Measurements from ENCODE around the gene PSMD7. TPM values are rescaled to one million over a fixed set of nuclear protein-coding genes. Genes with fewer than 3 reads are reported as not detected.

Gene PSMD7
- total RNA-seq = 164 and 170 TPM in 2 replicates

- Mint-ChIP-seq H3K4me3 (ENCODE audit: low read depth) (peak within 1 kb of the TSS; percentile 84), H3K36me3 (ENCODE audit: low read depth) (peaks cover 54% of the 10 kb centered on the region), H3K4me1 (ENCODE audit: low read depth) (peaks cover 20% of the 10 kb centered on the region)
Measured at GRCh38 chr16:74296432-74297144, at the start of gene PSMD7. Gene PSMD7 (plus strand): TSS chr16:74296814. CDS start chr16:74296915, 101 bp downstream.

GRCh38 chr16:74249254-74249653, 47.4 kb upstream of the PSMD7 start:
- intact Hi-C loops (cut with micrococcal nuclease) = no loop called here
- Mint-ChIP-seq H3K27ac (no peak overlapping the region), H3K4me3 (ENCODE audit: low read depth) (no peak overlapping the region), H3K36me3 (ENCODE audit: low read depth) (no peaks in the 10 kb centered on the region), H3K27me3 (ENCODE audit: low read depth) (no peaks in the 10 kb centered on the region), H3K4me1 (ENCODE audit: low read depth) (no peaks in the 10 kb centered on the region), H3K9me3 (no peaks in the 10 kb centered on the region)
- no peak for DNase-seq (ENCODE audit: low spot score)

More at GRCh38 chr16:74296432-74297144, at the start of gene PSMD7:
- Mint-ChIP-seq H3K27me3 (ENCODE audit: low read depth) (no peaks in the 10 kb centered on the region), H3K9me3 (peaks cover 7% of the 10 kb centered on the region), H3K27ac (peak within 1 kb of the TSS; percentile 90)
- DNase-seq (ENCODE audit: low spot score) = peak; percentile 87
- intact Hi-C loops (cut with micrococcal nuclease) = loop anchor here (1.0 to 10.0 kb wide), 4 partner anchors 32 to 1632 kb away; partner anchors contain the start of genes KARS1 and TERF2IP

GRCh38 chr16:74249846-74250245, 46.8 kb upstream of the PSMD7 start:
- no peak overlapping the region for H3K27ac Mint-ChIP-seq
- no peaks in the 10 kb centered on the region for H3K27me3 Mint-ChIP-seq (ENCODE audit: low read depth)
- no peaks in the 10 kb centered on the region for H3K36me3 Mint-ChIP-seq (ENCODE audit: low read depth)
- intact Hi-C loops (cut with micrococcal nuclease) = no loop called here
- no peaks in the 10 kb centered on the region for H3K9me3 Mint-ChIP-seq
- no peak for DNase-seq (ENCODE audit: low spot score)
- no peak overlapping the region for H3K4me3 Mint-ChIP-seq (ENCODE audit: low read depth)
- H3K4me1 Mint-ChIP-seq (ENCODE audit: low read depth) = no peaks in the 10 kb centered on the region

GRCh38 chr16:74252329-74252728, 44.3 kb upstream of the PSMD7 start:
- Mint-ChIP-seq H3K27me3 (ENCODE audit: low read depth) (no peaks in the 10 kb centered on the region), H3K4me1 (ENCODE audit: low read depth) (no peaks in the 10 kb centered on the region), H3K4me3 (ENCODE audit: low read depth) (no peak overlapping the region), H3K9me3 (no peaks in the 10 kb centered on the region), H3K36me3 (ENCODE audit: low read depth) (no peaks in the 10 kb centered on the region), H3K27ac (no peak overlapping the region)
- DNase-seq (ENCODE audit: low spot score) = no peak
- intact Hi-C loops (cut with micrococcal nuclease) = no loop called here

GRCh38 chr16:74253161-74253938, 43.3 kb upstream of the PSMD7 start:
- Mint-ChIP-seq H3K4me3 (ENCODE audit: low read depth) (no peak overlapping the region), H3K4me1 (ENCODE audit: low read depth) (no peaks in the 10 kb centered on the region), H3K9me3 (no peaks in the 10 kb centered on the region), H3K27ac (no peak overlapping the region), H3K27me3 (ENCODE audit: low read depth) (no peaks in the 10 kb centered on the region), H3K36me3 (ENCODE audit: low read depth) (no peaks in the 10 kb centered on the region)
- intact Hi-C loops (cut with micrococcal nuclease) = no loop called here
- DNase-seq (ENCODE audit: low spot score) = no peak

GRCh38 chr16:74257061-74257460, 39.6 kb upstream of the PSMD7 start:
- Mint-ChIP-seq H3K36me3 (ENCODE audit: low read depth) (no peaks in the 10 kb centered on the region), H3K4me3 (ENCODE audit: low read depth) (no peak overlapping the region), H3K27me3 (ENCODE audit: low read depth) (no peaks in the 10 kb centered on the region), H3K4me1 (ENCODE audit: low read depth) (no peaks in the 10 kb centered on the region), H3K27ac (no peak overlapping the region), H3K9me3 (no peaks in the 10 kb centered on the region)
- no peak for DNase-seq (ENCODE audit: low spot score)
- intact Hi-C loops (cut with micrococcal nuclease) = no loop called here

- Mint-ChIP-seq H3K4me3 (ENCODE audit: low read depth) (no peak overlapping the region), H3K27me3 (ENCODE audit: low read depth) (peaks cover 1% of the 10 kb centered on the region), H3K4me1 (ENCODE audit: low read depth) (no peaks in the 10 kb centered on the region), H3K9me3 (no peaks in the 10 kb centered on the region), H3K27ac (no peak overlapping the region), H3K36me3 (ENCODE audit: low read depth) (no peaks in the 10 kb centered on the region)
- intact Hi-C loops (cut with micrococcal nuclease) = no loop called here
- no peak for DNase-seq (ENCODE audit: low spot score)
Measured at GRCh38 chr16:74261068-74261467, 35.5 kb upstream of the PSMD7 start.

- H3K36me3 Mint-ChIP-seq (ENCODE audit: low read depth) = no peaks in the 10 kb centered on the region
- no peak for DNase-seq (ENCODE audit: low spot score)
- H3K4me1 Mint-ChIP-seq (ENCODE audit: low read depth) = no peaks in the 10 kb centered on the region
- H3K27ac Mint-ChIP-seq = no peak overlapping the region
- H3K4me3 Mint-ChIP-seq (ENCODE audit: low read depth) = no peak overlapping the region
- intact Hi-C loops (cut with micrococcal nuclease) = no loop called here
- H3K9me3 Mint-ChIP-seq = no peaks in the 10 kb centered on the region
- peaks cover 10% of the 10 kb centered on the region for H3K27me3 Mint-ChIP-seq (ENCODE audit: low read depth)
Measured at GRCh38 chr16:74264811-74265210, 31.8 kb upstream of the PSMD7 start.

- intact Hi-C loops (cut with micrococcal nuclease) = no loop called here
- H3K36me3 Mint-ChIP-seq (ENCODE audit: low read depth) = no peaks in the 10 kb centered on the region
- H3K27ac Mint-ChIP-seq = no peak overlapping the region
- DNase-seq (ENCODE audit: low spot score) = no peak
- no peak overlapping the region for H3K4me3 Mint-ChIP-seq (ENCODE audit: low read depth)
- no peaks in the 10 kb centered on the region for H3K4me1 Mint-ChIP-seq (ENCODE audit: low read depth)
- H3K9me3 Mint-ChIP-seq = no peaks in the 10 kb centered on the region
- H3K27me3 Mint-ChIP-seq (ENCODE audit: low read depth) = peaks cover 10% of the 10 kb centered on the region
Measured at GRCh38 chr16:74268372-74268782, 28.2 kb upstream of the PSMD7 start.

GRCh38 chr16:74271872-74272271, 24.7 kb upstream of the PSMD7 start:
- H3K4me3 Mint-ChIP-seq (ENCODE audit: low read depth) = no peak overlapping the region
- no peaks in the 10 kb centered on the region for H3K9me3 Mint-ChIP-seq
- DNase-seq (ENCODE audit: low spot score) = no peak
- no peak overlapping the region for H3K27ac Mint-ChIP-seq
- H3K27me3 Mint-ChIP-seq (ENCODE audit: low read depth) = peaks cover 17% of the 10 kb centered on the region
- H3K36me3 Mint-ChIP-seq (ENCODE audit: low read depth) = no peaks in the 10 kb centered on the region
- no peaks in the 10 kb centered on the region for H3K4me1 Mint-ChIP-seq (ENCODE audit: low read depth)
- intact Hi-C loops (cut with micrococcal nuclease) = no loop called here

- Mint-ChIP-seq H3K36me3 (ENCODE audit: low read depth) (peaks cover 5% of the 10 kb centered on the region), H3K9me3 (peaks cover 7% of the 10 kb centered on the region), H3K4me1 (ENCODE audit: low read depth) (peaks cover 4% of the 10 kb centered on the region), H3K27ac (no peak overlapping the region), H3K4me3 (ENCODE audit: low read depth) (no peak overlapping the region), H3K27me3 (ENCODE audit: low read depth) (peaks cover 11% of the 10 kb centered on the region)
- intact Hi-C loops (cut with micrococcal nuclease) = no loop called here
- no peak for DNase-seq (ENCODE audit: low spot score)
Measured at GRCh38 chr16:74275031-74275636, 21.5 kb upstream of the PSMD7 start.

GRCh38 chr16:74275711-74276110, 20.9 kb upstream of the PSMD7 start:
- peaks cover 5% of the 10 kb centered on the region for H3K36me3 Mint-ChIP-seq (ENCODE audit: low read depth)
- no peak overlapping the region for H3K27ac Mint-ChIP-seq
- intact Hi-C loops (cut with micrococcal nuclease) = no loop called here
- peaks cover 7% of the 10 kb centered on the region for H3K9me3 Mint-ChIP-seq
- no peak for DNase-seq (ENCODE audit: low spot score)
- H3K4me1 Mint-ChIP-seq (ENCODE audit: low read depth) = peaks cover 4% of the 10 kb centered on the region
- peaks cover 11% of the 10 kb centered on the region for H3K27me3 Mint-ChIP-seq (ENCODE audit: low read depth)
- H3K4me3 Mint-ChIP-seq (ENCODE audit: low read depth) = no peak overlapping the region

GRCh38 chr16:74277974-74278373, 18.6 kb upstream of the PSMD7 start:
- Mint-ChIP-seq H3K9me3 (peaks cover 7% of the 10 kb centered on the region), H3K4me3 (ENCODE audit: low read depth) (no peak overlapping the region), H3K27me3 (ENCODE audit: low read depth) (peaks cover 11% of the 10 kb centered on the region), H3K27ac (no peak overlapping the region), H3K4me1 (ENCODE audit: low read depth) (peaks cover 4% of the 10 kb centered on the region), H3K36me3 (ENCODE audit: low read depth) (peaks cover 5% of the 10 kb centered on the region)
- no peak for DNase-seq (ENCODE audit: low spot score)
- intact Hi-C loops (cut with micrococcal nuclease) = no loop called here
